Measurements from ENCODE around the gene CDC5L.

CDC5L gene

DNA sequence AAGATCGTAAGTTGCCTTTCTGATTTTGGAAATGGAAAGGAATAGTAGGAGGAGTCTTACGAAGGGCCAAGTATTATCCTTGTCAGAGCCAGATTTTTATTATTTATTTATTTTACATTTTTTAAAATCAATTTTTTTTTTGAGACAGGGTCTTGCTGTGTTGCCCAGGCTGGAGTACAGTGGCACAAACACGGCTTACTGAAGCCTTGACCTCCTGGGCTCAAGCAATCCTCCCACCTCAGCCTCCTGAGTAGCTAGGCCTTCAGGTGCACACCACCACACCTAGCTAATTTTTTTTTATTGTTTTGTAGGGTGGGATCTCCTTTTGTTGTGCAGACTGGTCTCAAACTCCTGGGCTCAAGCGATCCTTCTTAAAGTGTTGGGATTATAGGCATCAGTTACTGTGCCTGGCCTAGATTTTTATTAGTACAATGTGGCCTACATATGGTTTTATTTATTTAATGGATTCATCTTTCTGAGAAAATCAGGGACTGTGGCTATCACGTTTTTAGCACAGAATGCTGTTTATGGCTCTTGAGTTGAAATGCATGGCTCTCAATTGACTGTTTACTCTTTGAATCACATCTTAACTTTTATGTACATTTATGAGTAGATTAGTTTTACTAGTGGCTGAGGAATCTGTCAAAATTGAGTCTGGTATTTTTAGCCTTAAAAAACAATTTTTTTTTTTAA is 16.7 kb downstream of the CDC5L start:
- TF ChIP-seq ZNF274 (IDR thresholded peaks at IDR 0.05; ENCODE audit: low read depth, low read length) (no peak), SUZ12 (IDR thresholded peaks at IDR 0.05; ENCODE audit: extremely low read depth, insufficient read depth, insufficient read length) (no peak), YY1 (IDR thresholded peaks at IDR 0.05; ENCODE audit: insufficient read depth, insufficient read length) (no peak)
- Histone ChIP-seq H3K36me3 (ENCODE audit: insufficient read depth, insufficient read length, low read length) (peaks cover 74% of the 10 kb centered on the region), H3K4me3 (ENCODE audit: insufficient read length, low read depth) (no peak overlapping the region), H3K9ac (ENCODE audit: insufficient read length, low read depth) (no peak overlapping the region), H3K9me3 (ENCODE audit: insufficient read depth, low read length) (0 out of 2 replicates have a peak, but pooled peaks cover 6% of the 10 kb centered on the region), H3K4me1 (ENCODE audit: insufficient read depth, insufficient read length) (no peaks in the 10 kb centered on the region), H3K27me3 (ENCODE audit: insufficient read depth, insufficient read length) (no peaks in the 10 kb centered on the region)
- DNase-seq (ENCODE audit: low read depth, low spot score), result no peak

DNA sequence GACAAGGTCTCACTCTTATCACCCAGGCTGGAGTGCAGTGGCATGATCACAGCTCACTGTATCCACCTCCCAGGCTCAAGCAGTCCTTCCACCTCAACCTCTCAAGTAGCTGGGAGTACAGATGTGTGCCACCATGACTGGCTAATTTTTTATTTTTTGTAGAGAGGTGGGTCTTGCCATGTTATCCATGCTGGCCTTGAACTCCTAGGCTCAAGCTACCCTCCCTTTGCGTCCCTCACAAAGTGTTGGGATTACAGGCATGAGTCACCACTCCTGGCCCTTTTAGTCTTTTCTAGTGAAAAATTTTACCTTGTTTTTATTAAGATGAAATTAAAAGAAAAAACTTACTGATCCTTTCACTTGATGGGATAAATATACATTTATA is 17.2 kb downstream of the CDC5L start:
- Histone ChIP-seq H3K9me3 (ENCODE audit: insufficient read depth, low read length) (0 out of 2 replicates have a peak, but pooled peaks cover 6% of the 10 kb centered on the region), H3K27me3 (ENCODE audit: insufficient read depth, insufficient read length) (no peaks in the 10 kb centered on the region), H3K4me1 (ENCODE audit: insufficient read depth, insufficient read length) (no peaks in the 10 kb centered on the region), H3K4me3 (ENCODE audit: insufficient read length, low read depth) (no peak overlapping the region), H3K36me3 (ENCODE audit: insufficient read depth, insufficient read length, low read length) (peaks cover 76% of the 10 kb centered on the region), H3K9ac (ENCODE audit: insufficient read length, low read depth) (no peak overlapping the region)
- no peak for DNase-seq (ENCODE audit: low read depth, low spot score)
- TF ChIP-seq YY1 (IDR thresholded peaks at IDR 0.05; ENCODE audit: insufficient read depth, insufficient read length), result no peak
- no peak for TF ChIP-seq SUZ12 (IDR thresholded peaks at IDR 0.05; ENCODE audit: extremely low read depth, insufficient read depth, insufficient read length)
- no peak for TF ChIP-seq ZNF274 (IDR thresholded peaks at IDR 0.05; ENCODE audit: low read depth, low read length)

DNA sequence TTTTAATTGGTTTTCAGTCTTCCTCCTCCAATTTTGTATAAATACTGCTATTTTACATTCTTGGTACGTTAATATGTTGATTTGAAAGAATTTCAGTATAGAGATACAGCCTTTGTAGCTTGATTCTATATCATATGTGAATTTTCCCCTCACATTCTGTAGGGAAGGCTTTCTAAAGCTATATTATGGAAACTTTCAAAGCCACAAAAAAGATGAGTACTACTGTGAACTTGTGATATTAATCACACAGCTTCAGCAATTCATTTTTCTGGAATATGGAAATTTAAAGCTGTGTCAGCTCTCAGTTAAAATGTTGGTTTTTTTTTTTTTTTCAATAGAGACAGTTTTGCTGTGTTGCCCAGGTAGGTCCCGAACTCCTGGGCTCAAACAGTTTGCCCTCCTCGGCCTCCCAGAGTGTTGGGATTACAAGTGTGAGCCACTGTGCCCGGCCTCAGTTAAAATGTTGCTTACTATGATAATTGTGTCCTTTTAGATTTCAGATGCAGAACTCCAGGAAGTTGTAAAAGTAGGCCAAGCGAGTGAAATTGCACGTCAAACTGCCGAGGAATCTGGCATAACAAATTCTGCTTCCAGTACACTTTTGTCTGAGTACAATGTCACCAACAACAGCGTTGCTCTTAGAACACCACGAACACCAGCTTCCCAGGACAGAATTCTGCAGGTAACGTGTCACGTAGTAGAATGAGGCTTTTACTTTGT is 20.6 kb downstream of the CDC5L start:
- no peak for DNase-seq (ENCODE audit: low read depth, low spot score)
- Histone ChIP-seq H3K36me3 (ENCODE audit: insufficient read depth, insufficient read length, low read length) (peaks cover 77% of the 10 kb centered on the region), H3K9ac (ENCODE audit: insufficient read length, low read depth) (no peak overlapping the region), H3K9me3 (ENCODE audit: insufficient read depth, low read length) (no peaks in the 10 kb centered on the region), H3K27me3 (ENCODE audit: insufficient read depth, insufficient read length) (no peaks in the 10 kb centered on the region), H3K4me1 (ENCODE audit: insufficient read depth, insufficient read length) (no peaks in the 10 kb centered on the region), H3K4me3 (ENCODE audit: insufficient read length, low read depth) (no peak overlapping the region)
- TF ChIP-seq YY1 (IDR thresholded peaks at IDR 0.05; ENCODE audit: insufficient read depth, insufficient read length) (no peak), ZNF274 (IDR thresholded peaks at IDR 0.05; ENCODE audit: low read depth, low read length) (no peak)

DNA sequence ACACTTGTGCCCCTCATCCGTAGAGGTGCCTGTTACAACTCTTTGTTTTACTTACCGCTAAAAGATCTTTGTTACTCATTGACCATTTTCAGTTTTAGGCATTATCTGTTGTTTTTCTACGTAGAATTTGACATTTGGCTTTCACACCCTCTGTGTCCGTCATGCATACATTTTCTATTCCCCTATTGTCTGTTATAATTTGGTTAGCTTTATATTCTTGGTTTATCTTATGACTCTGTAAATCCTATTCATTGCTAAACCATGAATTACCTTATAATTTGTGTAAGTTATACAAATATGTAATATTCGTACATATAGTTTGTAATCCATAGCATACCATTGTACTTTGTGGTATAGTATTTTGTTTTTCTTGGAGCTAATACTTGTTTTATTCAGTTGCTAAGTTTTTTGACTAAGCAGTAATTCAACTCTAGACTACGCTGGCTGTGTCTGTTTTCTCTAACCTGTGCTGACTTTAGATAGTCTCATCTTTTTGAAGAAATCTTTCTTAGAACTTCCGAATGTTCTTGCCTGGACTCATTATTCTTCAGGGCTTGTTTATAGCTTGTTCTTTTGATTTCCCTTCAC is 21.8 kb downstream of the CDC5L start:
- Histone ChIP-seq H3K4me3 (ENCODE audit: insufficient read length, low read depth) (no peak overlapping the region), H3K9ac (ENCODE audit: insufficient read length, low read depth) (no peak overlapping the region), H3K4me1 (ENCODE audit: insufficient read depth, insufficient read length) (no peaks in the 10 kb centered on the region), H3K36me3 (ENCODE audit: insufficient read depth, insufficient read length, low read length) (peaks cover 74% of the 10 kb centered on the region), H3K27me3 (ENCODE audit: insufficient read depth, insufficient read length) (no peaks in the 10 kb centered on the region), H3K9me3 (ENCODE audit: insufficient read depth, low read length) (no peaks in the 10 kb centered on the region)
- no peak for DNase-seq (ENCODE audit: low read depth, low spot score)
- no peak for TF ChIP-seq ZNF274 (IDR thresholded peaks at IDR 0.05; ENCODE audit: low read depth, low read length)
- no peak for TF ChIP-seq SUZ12 (IDR thresholded peaks at IDR 0.05; ENCODE audit: extremely low read depth, insufficient read depth, insufficient read length)
- TF ChIP-seq YY1 (IDR thresholded peaks at IDR 0.05; ENCODE audit: insufficient read depth, insufficient read length), result no peak

DNA sequence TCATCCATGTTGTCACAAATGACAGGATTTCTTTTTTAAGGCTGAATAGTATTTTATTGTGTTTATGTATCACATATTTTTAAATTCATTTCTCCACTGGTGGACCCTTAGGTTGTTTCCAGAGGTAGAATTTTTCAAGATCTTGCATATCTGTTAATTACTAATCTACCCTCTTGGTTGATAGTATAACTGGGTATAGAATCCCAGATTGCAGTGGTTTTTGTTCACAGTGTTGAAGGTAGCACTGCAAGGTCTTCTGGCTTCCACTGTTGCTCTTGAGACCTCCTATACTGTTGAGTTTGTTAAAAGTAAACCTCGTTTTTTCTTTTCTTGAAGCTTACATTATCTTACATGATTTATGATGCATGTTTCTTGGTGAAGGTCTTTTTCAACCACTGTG is 22.9 kb downstream of the CDC5L start:
- Histone ChIP-seq H3K36me3 (ENCODE audit: insufficient read depth, insufficient read length, low read length) (peaks cover 68% of the 10 kb centered on the region), H3K9me3 (ENCODE audit: insufficient read depth, low read length) (no peaks in the 10 kb centered on the region)

DNA sequence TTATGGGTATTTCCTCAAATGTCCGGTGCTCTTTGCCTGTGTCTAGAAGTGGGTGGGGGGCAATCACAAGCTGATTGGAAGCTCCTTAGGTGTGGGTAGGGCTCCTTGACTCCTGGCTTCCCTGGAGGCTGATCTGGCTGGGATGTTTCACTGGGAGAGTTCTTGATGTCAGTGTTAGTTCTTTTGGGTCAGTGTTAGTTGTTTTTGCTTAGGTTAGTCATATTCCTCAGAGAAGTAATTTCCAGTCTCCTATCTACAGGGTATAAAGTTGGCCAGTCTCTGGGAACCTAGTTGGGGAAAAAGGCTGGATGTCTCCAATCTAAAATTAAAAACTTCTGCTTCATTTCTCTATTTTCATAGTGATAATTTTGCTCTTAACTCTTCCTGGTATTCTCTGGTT is 23.6 kb downstream of the CDC5L start:
- H3K9me3 ChIP-seq (ENCODE audit: insufficient read depth, low read length), result no peaks in the 10 kb centered on the region
- no peaks in the 10 kb centered on the region for H3K27me3 ChIP-seq (ENCODE audit: insufficient read depth, insufficient read length)
- H3K36me3 ChIP-seq (ENCODE audit: insufficient read depth, insufficient read length, low read length), result peaks cover 65% of the 10 kb centered on the region

More for the DNA sequence above, 22.9 kb downstream of the CDC5L start:
- Histone ChIP-seq H3K4me3 (ENCODE audit: insufficient read length, low read depth) (no peak overlapping the region), H3K4me1 (ENCODE audit: insufficient read depth, insufficient read length) (no peaks in the 10 kb centered on the region), H3K9ac (ENCODE audit: insufficient read length, low read depth) (no peak overlapping the region), H3K27me3 (ENCODE audit: insufficient read depth, insufficient read length) (no peaks in the 10 kb centered on the region)
- no peak for TF ChIP-seq SUZ12 (IDR thresholded peaks at IDR 0.05; ENCODE audit: extremely low read depth, insufficient read depth, insufficient read length)
- TF ChIP-seq ZNF274 (IDR thresholded peaks at IDR 0.05; ENCODE audit: low read depth, low read length), result no peak
- TF ChIP-seq YY1 (IDR thresholded peaks at IDR 0.05; ENCODE audit: insufficient read depth, insufficient read length), result no peak
- no peak for DNase-seq (ENCODE audit: low read depth, low spot score)

DNA sequence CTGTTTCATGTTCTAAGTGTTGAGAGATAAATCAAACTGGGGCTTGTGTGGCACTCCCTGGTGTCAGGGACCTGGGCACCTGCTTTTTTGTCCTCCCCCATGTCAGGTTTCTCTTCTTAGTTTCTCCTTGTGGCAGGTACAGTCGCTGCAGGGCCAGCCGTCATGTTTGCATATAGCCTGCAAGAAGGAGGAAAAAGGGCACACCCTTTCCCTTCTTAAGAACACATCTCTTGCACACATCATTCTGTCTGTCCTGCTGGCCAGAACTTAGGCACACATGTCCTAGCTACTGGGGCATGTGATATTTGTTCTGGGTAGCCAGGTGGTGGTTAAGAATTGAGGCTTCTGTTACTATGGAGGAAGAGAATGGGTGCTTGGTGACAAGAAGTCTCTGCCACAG is 27.9 kb downstream of the CDC5L start:
- H3K36me3 ChIP-seq (ENCODE audit: insufficient read depth, insufficient read length, low read length), result peaks cover 52% of the 10 kb centered on the region
- DNase-seq (ENCODE audit: low read depth, low spot score), result no peak
- no peaks in the 10 kb centered on the region for H3K27me3 ChIP-seq (ENCODE audit: insufficient read depth, insufficient read length)
- H3K9ac ChIP-seq (ENCODE audit: insufficient read length, low read depth), result no peak overlapping the region
- H3K4me3 ChIP-seq (ENCODE audit: insufficient read length, low read depth), result no peak overlapping the region
- H3K4me1 ChIP-seq (ENCODE audit: insufficient read depth, insufficient read length), result no peaks in the 10 kb centered on the region
- TF ChIP-seq YY1 (IDR thresholded peaks at IDR 0.05; ENCODE audit: insufficient read depth, insufficient read length), result no peak
- no peak for TF ChIP-seq SUZ12 (IDR thresholded peaks at IDR 0.05; ENCODE audit: extremely low read depth, insufficient read depth, insufficient read length)
- no peaks in the 10 kb centered on the region for H3K9me3 ChIP-seq (ENCODE audit: insufficient read depth, low read length)

More for the DNA sequence above, 23.6 kb downstream of the CDC5L start:
- DNase-seq (ENCODE audit: low read depth, low spot score), result no peak
- no peak overlapping the region for H3K4me3 ChIP-seq (ENCODE audit: insufficient read length, low read depth)
- TF ChIP-seq YY1 (IDR thresholded peaks at IDR 0.05; ENCODE audit: insufficient read depth, insufficient read length) (no peak), SUZ12 (IDR thresholded peaks at IDR 0.05; ENCODE audit: extremely low read depth, insufficient read depth, insufficient read length) (no peak), ZNF274 (IDR thresholded peaks at IDR 0.05; ENCODE audit: low read depth, low read length) (no peak)
- no peak overlapping the region for H3K9ac ChIP-seq (ENCODE audit: insufficient read length, low read depth)
- H3K4me1 ChIP-seq (ENCODE audit: insufficient read depth, insufficient read length), result no peaks in the 10 kb centered on the region
